Midbrain (tissue), 1 donor: Measurements from ENCODE around the gene KATNIP.

Experiments used
- DNase-seq: peaks from one replicate; lab custom pipeline; 2025; lab: John Stamatoyannopoulos, UW

Gene KATNIP

GRCh38 chr16:27585200-27585599 is 35.3 kb downstream of the KATNIP start:
- no peak for DNase-seq

DNA sequence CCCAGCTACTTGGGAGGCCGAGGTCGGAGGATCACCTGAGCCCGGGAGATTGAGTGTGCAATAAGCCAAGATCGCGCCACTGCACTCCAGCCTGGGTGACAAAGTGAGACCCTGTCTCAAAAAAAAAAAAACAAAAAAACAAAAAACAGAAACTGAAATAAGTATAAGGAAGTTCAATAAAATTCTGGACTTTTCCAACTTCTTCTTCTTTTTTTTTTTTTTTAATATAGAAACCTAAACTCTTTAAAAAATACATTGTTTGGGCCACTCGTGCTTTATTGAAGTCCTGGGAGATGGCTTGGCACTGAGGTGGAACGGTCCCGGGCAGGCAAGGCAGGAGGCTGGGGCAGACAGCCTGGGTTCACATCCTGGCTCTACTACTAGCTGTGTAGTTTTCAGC is 36.8 kb downstream of the KATNIP start:
- no peak for DNase-seq

DNA sequence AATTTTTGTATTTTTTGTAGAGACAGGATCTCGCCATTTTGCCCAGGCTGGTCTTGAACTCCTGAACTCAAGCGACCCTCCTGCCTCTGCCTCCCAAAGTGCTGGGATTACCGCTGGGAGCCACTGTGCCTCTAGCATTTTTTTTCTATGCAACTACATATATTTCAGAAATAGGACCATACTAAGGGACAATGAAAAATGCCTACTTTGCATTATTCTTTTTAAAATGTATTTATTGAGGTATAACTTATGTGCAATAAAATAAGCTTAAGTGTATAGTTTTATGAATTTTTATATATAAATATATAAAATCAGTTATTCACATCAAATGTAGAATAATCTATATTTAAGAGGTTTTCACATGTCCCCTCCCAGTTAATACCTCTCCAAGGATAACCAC is 38.1 kb downstream of the KATNIP start:
- no peak for DNase-seq

- DNase-seq, result no peak
Measured at GRCh38 chr16:27591837-27592236, 41.9 kb downstream of the KATNIP start.

DNA sequence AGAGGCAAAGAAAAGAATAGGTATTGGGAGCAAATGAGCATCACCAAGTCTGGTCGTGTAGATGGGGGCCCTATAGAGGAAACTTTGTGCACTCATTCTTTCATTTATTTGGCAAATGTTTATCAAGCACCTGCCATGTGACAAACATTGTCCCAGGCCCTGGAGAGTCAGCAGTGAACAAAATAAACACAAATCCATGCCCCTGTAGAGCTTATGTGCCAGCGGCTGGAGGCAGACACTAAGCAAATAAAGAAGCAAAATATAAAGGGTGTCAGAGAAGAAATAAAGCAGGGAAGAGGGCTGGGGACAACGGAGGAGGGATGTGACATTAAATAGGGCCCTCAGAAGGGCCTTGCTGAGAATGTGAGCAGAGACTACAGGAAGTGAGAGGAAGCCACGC is 45.5 kb downstream of the KATNIP start:
- no peak for DNase-seq

DNA sequence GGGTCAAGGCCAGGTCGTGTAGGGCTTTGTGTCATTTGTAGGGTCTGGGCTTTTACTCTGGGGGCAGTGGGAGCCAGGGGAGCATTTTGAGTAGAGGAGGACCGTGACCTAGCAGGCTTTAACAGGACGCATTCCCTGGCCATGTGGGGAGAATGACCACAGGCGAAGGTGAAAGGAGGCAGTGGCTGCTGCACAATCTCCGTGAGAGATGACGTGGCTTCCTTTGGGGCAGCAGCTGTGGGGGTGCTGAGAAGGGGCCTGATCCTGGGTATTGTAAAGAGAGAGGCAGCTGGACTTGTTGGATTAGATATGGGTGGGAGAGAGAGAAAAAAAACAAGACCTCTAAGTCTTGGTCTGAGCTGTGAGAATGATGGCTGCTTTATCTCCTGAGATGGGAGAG is 46.0 kb downstream of the KATNIP start:
- no peak for DNase-seq

- no peak for DNase-seq
Measured at GRCh38 chr16:27596411-27596810, 46.5 kb downstream of the KATNIP start.

- DNase-seq, result no peak
Measured at GRCh38 chr16:27597361-27597760, 47.4 kb downstream of the KATNIP start.

GRCh38 chr16:27598220-27598619 is 48.3 kb downstream of the KATNIP start:
- DNase-seq, result no peak

- DNase-seq, result no peak
Measured at GRCh38 chr16:27598931-27599565, 49.1 kb downstream of the KATNIP start.

DNA sequence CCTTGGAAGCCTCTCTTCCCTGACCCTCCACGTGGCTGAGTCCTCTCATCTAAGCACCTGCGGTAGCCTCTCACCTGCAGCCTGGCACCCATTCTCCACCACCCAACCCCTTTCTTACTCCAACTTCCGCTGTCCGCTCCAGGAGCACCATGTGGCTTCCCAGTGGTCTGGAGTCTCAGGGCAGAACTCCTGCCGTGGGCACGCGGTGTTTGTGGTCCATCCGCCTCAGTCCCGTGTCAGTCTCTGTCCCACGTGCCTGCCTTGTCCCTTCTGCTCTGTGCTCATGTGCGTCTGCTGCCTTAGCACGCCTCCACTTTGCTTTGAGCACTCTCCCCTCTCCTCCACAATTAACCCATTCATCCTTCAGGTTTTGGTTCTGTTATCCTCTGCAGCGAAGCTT is 49.7 kb downstream of the KATNIP start:
- DNase-seq, result no peak
